HL-60/S4 treated with retinoic acid at 250 ng/mL for 4 days and 3 days (cell line): ENCODE results near the gene RASL12.
"Not testable (repeated sequence)": the region's sequence is repeated elsewhere in the genome, so short reads cannot be mapped to it uniquely, and the experiment has no call there.

ENCODE experiments used
- in situ Hi-C: fragments of 300-500 bp; cut with MboI; formaldehyde crosslinking; loops from 2 replicates; pipeline ENCODE4 v1.7.0; 2022; ENCODE audit warnings: low sequenced_read_pairs

RASL12 gene, protein sequence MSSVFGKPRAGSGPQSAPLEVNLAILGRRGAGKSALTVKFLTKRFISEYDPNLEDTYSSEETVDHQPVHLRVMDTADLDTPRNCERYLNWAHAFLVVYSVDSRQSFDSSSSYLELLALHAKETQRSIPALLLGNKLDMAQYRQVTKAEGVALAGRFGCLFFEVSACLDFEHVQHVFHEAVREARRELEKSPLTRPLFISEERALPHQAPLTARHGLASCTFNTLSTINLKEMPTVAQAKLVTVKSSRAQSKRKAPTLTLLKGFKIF

DNA sequence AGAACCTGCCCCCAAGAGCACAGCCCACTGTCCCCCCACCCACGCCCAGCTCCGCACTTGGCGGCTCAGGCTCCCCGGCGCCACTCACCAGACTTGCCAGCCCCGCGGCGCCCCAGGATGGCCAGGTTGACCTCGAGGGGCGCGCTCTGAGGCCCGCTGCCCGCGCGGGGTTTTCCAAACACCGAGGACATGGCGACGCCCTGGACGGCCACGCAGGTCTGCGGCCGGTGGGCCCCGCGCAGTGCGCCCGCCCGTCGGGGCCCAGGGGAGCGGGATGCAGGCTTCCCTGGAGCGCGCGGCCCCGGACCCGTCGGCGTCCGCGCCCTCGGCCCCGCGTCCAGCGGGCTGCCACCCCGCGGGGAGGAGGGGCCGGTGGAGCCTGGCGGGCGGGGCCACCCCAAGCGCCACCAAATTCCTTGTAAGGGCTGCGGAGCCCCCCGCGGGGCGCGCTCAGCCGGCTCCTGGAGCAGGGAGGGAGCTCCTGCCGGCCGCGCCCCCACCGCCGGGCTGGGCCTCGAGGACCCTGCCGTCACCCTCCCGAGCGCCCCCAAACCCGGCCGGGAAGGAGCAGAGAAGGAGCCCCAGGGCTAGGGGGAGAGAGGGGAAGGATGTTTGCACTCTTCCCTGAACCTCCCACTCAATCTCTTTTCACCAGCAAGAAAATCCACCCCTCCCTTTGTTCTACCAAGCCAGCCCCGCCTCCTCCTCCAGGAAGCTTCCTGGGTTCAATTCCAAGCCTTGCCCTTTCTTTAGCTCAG, at the start of gene RASL12:
Gene RASL12 (minus strand): TSS at position 347 of the 758 bp plus-strand sequence. CDS start 156 bp downstream, at position 191.
- in situ Hi-C loops, result no loop called here

DNA sequence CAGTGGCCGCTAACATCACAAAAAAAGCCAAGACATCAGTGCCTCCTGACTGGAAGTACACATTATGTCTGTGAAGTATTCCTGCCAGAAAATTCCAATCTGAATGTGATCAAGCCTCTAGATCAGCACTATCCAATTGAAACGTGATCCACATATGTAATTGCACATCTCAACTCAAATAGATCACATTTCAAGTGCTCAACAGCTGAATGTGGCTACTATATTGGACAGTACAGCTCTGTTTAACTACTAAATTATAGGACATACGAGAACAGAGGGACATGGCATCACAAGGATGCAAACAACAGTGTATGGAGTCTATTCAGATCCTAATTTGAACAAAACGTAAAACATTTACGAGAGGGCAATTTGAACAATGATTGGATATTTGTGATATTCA, 47.8 kb upstream of the RASL12 start:
- in situ Hi-C loops, result no loop called here

DNA sequence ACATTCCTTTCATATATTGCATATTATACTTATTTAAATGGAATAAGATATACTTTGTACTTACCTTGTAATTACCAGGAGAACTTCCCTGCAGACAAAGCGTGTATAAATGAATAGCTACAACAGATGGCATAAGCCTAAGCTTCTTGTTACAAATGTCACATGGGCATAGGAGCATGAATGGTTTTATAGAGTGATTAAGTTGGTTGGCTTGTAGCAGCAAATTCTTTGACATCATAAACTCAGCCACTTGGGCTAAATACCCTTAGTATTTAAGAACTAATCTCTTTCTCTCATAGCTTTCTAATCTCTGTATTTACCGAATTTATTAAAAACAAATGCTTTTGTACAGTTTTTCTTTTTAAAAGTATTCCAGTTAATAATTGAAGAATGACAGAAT, 47.3 kb upstream of the RASL12 start, which contains the start of gene UBAP1L:
Gene UBAP1L (minus strand): TSS at position 115 of the 400 bp plus-strand sequence. CDS start 8,985 bp downstream, outside the sequence.
- in situ Hi-C loops, result no loop called here

DNA sequence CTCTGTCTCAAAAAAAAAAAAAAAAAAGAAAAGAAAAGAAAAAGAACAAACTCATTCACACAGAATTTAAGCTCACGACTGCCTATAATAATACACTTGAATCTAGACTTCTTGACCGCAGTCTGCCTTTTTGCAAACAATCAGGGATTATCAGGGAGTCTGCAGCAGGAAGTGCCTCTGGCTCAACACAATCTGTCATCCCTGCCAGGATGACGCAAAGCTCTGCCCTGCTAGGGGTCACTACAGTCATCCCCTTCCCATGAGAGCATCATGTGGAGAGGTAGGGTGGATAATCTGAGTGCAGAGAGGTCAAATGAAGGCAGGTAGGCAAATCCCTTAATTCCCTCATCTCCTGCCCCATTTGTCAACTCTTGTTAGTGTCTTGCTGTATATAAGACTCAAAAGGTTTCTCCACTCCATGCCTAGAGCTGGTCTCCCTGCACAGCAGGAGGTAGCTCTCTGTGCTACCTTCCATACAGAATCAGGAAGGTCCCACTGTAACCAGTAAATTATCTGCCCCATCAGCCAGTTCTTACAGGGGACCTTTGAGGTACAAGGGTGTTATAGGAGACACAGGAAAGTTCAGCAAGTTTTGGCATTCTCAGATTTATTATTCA, 43.0 kb upstream of the RASL12 start:
- in situ Hi-C loops, result no loop called here

DNA sequence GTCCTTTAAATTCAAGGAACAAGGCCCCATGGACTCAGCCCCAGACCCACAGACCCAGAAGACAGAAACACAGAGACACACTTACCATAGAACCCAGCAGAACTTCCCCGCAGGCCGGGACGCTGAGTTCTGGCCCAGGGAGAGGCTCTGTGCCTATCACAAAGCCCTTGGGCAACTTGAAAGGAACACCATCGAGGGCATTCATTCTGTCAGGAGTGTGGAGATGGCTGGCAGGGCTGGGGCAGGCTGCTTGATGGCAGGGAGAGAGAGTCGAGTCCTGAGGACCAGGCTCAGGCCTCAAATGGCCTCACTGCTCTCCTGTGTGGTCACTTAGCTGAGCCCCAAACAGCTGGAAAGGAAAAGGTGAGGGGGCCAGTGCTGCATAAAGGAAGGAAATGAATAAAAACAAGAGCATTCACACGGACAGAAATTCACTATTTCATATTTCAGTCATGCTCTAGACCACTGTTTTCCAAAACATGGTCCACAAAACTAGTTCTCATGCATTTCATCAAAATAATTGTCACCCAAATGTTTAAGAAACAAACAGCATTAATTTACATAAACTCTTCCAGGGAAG, 38.3 kb upstream of the RASL12 start:
- in situ Hi-C loops, result no loop called here

DNA sequence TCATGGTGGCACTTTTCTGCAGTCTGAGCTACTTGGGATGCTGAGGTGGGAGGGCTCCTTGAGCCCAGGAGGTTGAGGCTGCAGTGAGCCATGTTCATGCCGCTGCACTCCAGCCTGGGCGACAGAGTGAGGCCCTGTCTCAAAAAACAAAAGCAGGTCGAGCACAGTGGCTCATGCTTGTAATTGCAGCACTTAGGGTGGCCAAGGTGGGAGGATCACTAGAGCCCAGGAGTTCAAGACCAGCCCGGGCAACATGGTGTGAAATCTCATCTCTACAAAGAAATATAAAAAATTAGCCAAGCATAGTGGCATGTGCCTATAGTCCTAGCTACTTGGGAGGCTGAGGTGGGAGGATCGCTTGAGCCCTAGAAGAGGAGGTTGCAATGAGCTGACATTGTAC, 37.2 kb upstream of the RASL12 start:
- in situ Hi-C loops, result no loop called here

DNA sequence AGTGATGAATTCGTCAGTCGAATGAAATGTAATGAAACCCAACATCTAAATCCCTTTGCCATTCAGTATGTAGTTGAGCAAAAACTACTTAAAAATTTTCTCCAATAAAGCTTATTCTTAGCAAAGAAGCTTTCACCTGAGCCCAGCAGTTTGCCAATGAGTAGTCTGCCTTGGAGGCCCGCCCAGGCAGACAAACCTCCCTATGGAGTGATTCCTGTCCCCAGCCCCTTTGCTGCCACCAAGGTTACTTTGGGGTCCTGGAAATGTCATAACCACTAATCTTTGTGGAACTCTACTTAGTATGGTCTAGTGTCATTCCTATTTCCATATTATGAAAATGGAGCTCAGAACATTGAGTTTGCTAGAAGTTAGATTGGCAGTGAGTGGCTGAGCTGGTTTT, 35.1 kb upstream of the RASL12 start:
- in situ Hi-C loops, result no loop called here

DNA sequence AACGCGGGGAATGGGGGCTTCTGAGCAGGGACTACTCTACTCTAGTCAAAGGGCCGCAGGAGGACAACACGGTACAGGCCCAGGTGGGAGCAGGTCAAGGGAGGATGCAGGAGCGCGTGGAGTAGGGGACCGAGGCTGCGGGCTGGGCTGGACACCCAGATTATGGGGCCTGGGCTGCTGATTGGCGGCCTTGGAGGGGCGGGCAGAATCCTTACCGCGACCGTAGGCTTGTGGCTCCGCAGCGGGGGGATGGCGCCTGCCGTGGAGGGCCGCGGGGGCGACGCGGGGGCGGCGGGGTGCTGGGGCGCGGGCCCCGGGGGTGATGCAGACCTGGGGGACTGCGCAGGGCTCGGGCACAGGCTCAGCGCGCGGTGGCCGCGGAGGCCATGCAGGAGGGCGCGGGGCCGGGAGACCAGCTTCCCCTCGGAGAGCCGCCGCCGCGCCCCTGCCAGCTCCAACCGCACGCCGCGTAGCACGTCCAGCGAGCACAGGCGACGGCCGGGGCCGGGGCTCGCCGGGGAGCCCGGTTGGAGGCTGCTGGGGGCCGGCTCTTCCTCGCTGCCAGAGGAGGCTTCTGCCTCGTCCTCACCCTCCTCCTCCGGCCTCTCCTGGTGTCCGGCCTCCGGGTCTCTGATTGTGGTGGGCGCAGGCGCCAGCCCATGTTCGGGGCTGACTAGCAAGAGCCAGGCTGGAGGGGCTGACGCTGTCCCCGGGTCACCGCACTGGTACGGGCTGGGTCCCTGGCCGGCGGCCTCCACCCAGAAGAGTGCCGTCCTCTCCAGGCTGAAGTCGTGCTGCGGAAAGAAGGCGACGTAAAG, 34.3 kb upstream of the RASL12 start:
- in situ Hi-C loops, result no loop called here

DNA sequence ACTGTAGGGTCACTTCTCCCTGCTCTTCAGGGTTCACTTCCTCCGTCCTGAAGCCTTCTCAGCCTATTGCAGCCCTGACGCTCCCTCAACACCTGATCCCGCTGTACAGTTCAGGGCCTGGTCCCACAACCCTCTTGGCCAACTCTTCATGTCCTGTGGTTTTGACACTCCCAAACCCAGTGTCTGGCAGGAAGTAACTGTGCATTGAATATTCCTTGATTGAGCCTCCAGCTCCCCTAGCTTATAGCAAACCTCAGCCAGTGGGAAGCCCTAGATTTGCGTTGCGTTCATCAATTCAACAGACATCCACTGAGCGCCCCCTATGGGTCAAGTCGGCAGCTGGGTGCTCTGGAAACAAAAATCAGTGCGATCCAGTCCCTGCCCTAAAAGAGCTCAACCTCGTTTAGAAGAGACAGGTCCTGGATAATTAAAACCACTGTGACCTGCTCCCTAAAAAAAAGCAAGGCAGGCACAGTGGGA, 33.7 kb upstream of the RASL12 start:
- in situ Hi-C loops, result no loop called here

DNA sequence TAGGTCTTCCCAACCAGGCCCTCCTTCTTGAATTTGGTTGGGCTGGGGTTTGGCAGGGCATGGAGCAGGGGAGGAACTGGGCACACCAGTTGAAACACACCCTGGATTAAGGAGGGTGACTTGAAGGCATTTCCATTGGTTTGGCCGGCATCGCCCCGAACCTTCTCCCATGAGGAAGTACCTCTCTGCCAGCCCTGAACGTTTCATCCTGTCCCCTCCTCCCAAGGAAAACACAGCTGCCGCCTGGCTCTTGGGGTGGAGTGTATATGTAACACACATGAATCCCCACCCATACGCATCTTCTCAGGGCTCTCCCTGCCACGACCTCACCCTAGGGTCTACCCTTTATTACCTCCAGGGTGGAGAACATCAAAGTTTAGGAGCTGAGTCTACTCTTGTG, 32.7 kb upstream of the RASL12 start:
- in situ Hi-C loops, result no loop called here

DNA sequence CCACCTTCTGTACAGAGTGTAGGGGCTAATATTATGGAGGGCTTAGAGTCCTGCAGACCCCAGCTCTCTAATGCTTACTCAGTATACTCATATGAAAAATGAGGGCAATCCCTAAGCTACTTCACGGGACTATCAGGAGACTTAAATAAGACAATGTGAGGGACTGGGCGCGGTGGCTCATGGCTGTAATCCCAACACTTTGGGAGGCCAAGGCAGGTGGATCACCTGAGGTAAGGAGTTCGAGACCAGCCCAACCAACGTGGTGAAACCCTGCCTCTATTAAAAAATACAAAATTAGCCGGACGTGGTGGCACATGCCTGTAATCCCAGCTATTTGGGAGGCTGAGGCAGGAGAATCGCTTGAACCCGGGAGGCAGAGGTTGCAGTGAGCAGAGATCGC, 32.0 kb upstream of the RASL12 start:
- in situ Hi-C loops, result not testable (repeated sequence)

DNA sequence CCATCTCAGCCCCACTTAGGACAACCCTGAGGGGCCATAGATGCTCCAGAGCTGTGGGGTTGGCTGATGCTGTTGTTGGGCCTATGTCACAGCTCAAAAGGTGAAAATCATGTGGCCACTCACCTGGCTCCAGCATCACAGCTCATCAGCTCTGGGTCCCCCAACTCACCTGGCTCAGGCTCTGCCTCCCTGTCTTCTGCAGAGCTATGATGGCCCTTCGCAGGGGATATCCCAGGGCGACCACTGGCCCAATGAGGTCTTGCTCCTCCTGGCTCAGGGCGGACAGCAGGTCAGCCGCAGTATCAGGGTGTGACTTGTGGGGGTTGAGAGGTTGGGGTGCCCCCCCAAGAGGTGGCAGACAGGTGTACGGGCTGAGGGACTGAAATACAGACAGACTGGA, 31.5 kb upstream of the RASL12 start:
- in situ Hi-C loops, result no loop called here

DNA sequence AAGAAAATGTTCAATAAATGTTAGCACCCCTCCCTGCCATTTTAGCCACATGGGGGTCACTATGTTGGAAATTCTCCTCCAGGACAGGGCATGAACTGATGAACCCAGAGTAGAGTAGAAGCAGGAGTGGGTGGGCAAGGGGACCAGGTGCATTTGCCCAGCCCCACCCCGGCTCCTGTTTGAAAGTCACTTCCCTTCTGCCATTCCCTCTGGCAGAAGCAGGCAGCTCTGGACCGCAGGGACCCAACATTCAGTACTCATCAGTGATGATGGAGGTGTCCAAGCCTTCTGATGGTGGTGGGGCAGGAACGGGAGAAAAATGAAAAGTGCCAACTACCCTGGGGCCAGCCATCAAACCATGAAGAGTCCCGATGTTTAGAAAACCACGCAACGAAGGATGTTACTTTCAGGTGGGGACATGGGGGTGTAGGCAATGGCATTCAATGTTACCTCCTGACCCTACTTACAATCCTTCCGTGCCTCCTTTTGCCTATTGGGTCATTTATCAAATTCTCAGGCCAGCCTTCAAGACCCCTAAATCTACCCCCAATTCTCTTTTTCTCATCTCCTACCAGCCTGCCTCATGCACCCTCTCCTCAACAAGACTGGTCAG, 30.0 kb upstream of the RASL12 start:
- in situ Hi-C loops, result no loop called here

DNA sequence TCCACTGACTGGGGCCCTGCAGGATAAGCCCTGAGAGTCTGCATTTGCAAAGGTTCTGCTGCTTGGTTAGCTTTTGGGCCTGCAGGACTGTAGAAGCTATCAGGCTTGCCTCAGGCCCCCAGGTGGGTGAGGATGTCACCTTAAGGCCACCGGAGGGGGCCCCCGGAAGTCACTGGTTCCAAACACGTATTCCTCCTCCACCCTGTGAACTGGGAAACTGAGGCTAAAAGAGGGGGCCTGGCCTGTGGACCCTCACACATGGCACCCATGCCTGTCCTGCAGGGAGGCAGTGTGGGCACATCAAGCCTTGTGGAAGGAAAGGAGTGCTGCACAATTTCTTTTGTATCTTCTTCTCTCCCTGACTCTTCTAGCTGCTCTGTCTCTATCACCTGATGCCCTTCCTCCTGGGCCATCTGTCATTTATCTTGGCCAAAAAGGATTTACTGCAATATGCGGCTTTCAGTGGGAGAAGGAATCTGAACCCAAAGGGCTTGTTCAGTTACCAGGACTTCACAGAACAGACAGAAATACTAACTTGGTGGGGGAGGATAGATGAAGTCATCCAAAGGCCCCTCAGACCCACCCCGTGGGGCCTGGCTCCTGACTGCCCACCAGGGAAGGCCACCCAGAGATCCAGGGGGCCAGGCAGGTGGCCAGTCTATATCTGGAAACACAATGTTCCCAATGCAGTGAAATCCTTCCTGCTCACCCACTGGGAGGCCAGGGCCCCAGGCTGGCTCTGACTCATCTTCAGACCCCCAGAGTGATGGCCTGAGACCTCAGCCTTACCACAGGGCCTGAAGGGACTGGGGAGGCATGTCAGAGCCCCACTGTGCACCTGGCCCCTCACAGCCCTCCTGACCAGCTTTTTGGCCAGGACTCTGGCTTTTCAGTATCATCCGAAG, 28.9 kb upstream of the RASL12 start:
- in situ Hi-C loops, result no loop called here

DNA sequence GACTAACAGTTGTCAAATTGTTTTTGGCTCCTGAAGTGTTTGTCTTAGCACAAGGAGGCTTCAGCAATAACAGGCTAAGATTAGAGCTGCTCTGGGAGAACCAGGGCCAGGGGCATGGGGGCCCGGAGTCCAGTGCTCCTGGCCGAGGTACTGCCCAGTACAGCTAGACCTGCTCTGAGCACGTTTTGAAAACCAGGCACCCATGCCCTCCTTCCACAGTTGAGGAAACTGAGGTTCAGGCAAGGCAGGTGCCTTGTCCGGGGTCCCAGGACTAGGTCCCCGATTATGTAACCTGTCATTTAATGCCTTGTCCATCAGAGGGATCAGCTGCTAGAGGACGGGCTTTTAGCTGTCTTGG, 27.9 kb upstream of the RASL12 start:
- in situ Hi-C loops, result no loop called here

DNA sequence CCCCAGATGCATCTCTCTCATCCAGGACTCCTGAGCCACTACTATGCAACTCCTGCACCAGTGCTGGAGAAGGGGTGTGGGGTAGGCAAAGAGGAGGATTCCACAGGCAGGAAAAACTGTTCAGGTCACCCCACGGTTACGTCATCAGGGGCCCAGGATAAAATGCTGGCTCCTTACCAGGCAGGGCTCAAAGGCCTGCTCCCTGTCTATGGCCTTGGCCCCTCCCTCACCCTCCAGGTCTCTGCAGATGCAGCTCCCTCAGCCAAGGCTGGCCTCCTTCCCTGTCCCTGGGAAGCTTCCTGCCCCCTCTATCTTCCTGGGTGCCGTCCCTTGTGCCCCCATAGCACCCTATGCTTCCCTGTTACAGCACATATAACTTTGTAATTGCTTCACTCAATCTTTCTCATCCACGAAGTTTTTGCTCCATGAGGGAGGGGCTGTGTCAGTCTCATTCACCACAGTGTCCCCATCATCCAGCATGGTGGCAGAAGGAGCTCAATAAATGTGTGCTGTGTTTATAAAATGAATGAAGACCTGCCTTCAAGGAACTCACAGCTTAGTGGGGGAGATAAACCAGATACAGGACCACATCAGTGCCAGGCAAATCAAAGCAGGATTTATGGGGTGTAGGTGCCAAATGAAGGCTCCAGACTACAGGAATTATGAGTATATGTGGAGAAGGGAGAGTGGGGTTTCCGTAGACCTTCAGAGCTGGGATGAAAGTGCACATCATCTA, 27.4 kb upstream of the RASL12 start:
- in situ Hi-C loops, result no loop called here

DNA sequence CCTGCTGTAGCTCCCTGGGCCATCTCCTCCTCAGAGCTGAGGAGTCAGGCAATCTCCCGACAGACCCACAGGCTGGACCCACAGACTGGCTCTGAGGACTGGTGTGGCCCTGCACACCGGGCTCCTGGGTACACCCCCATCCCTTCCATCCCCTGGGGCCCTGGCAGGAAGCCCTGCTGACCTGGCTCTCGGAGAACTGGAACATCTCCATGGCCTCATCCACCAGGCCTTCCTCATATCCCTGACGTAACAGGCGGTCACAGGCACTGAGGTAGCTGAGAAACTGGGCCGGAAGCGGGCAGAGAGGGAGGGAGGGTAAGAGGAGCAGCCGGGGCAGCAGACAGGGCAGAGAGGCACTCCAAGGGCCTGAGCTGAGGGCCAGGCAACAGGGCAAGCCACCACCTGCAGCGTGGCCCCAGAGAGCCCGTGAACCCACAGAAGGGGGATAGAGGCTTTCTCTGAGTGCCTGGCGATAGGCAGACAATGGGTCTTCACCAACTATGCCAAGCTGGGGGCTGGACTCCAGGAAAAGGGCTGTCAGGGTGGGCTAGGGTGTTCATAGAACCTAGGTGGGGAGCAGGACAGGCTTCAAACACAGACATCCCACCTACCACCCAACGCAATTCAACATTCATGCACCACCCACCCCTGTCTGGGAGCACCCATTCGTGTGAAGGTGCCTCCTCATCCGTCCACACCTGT, 26.7 kb upstream of the RASL12 start:
- in situ Hi-C loops, result no loop called here

DNA sequence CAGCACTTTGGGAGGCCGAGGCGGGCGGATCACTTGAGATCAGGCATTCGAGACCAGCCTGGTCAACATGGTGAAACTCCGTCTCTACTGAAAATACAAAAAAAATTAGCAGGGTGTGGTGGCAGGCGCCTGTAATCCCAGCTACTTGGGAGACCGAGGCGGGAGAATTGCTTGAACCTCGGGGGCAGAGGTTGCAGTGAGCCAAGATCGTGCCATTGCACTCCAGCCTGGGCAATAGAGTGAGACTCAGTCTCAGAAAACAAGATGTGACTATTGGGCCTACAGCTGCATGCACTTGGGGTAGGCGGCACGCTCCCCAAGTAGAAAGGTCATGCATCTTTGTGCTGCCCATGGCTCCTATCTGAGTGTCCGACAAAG, 26.0 kb upstream of the RASL12 start:
- in situ Hi-C loops, result not testable (repeated sequence)
